WTC11 (cell line): ENCODE measurements around the gene MTERF4. TPM values are rescaled to one million over a fixed set of nuclear protein-coding genes. Genes with fewer than 3 reads are reported as not detected.

Experiments used
- ATAC-seq: fragments of 200-7000 bp; cut with Tn5 transposase; 2 replicates; pipeline ENCODE4 v1.10.0; 2021; ENCODE audit warnings: mild to moderate bottlenecking, moderate library complexity
- CTCF ChIA-PET: fragments of 300-600 bp; sonication (Branson Sonifier 250); formaldehyde crosslinking; loops from one replicate; lab custom pipeline; 2021; ENCODE audit warnings: antibody characterized with exemption; lab: Charles Lee
- POLR2A ChIA-PET: fragments of 350-600 bp; sonication (Branson Sonifier 250); formaldehyde crosslinking; loops from one replicate; lab custom pipeline; 2021; ENCODE audit warnings: antibody characterized with exemption; lab: Charles Lee
- DNase-seq: peaks from one replicate; pipeline ENCODE4 v3.0.0; 2021; ENCODE audit warnings: low spot score
- H3K27ac Mint-ChIP-seq: 2 replicates; pipeline ENCODE4 v1.8.0; 2021; ENCODE audit warnings: mixed read lengths
- H3K27me3 Mint-ChIP-seq: 2 replicates; pipeline ENCODE4 v1.8.0; 2021; ENCODE audit warnings: low read depth, mild to moderate bottlenecking, moderate library complexity, mixed read lengths
- H3K36me3 Mint-ChIP-seq: 2 replicates; pipeline ENCODE4 v1.8.0; 2021; ENCODE audit warnings: mixed read lengths
- H3K4me1 Mint-ChIP-seq: 2 replicates; pipeline ENCODE4 v1.8.0; 2022; ENCODE audit warnings: mixed read lengths
- H3K4me3 Mint-ChIP-seq: 2 replicates; pipeline ENCODE4 v1.8.0; 2021; ENCODE audit warnings: mild to moderate bottlenecking, moderate library complexity, mixed read lengths
- H3K9me3 Mint-ChIP-seq: 2 replicates; pipeline ENCODE4 v1.8.0; 2021; ENCODE audit warnings: mixed read lengths
- AR ChIP-seq: fragments of 250-450 bp; sonication (Bioruptor Pico); IDR thresholded peaks from 2 replicates; pipeline ENCODE4 v1.9.0; 2021; ENCODE audit warnings: mild to moderate bottlenecking
- ETV6 ChIP-seq: sonication (generic); formaldehyde crosslinking; IDR thresholded peaks from 2 replicates; pipeline ENCODE4 v1.8.1; 2022; ENCODE audit warnings: mild to moderate bottlenecking, missing genetic modification reagents
- FOXK1 ChIP-seq: sonication (generic); formaldehyde crosslinking; IDR thresholded peaks from 2 replicates; pipeline ENCODE4 v1.8.0; 2022; ENCODE audit warnings: mild to moderate bottlenecking, moderate library complexity, missing genetic modification reagents
- FOXP1 ChIP-seq: sonication (generic); formaldehyde crosslinking; IDR thresholded peaks from 2 replicates; pipeline ENCODE4 v1.8.0; 2022; ENCODE audit warnings: missing genetic modification reagents, mild to moderate bottlenecking, moderate library complexity, borderline replicate concordance
- JAZF1 ChIP-seq: fragments of 250-450 bp; sonication (Bioruptor Pico); IDR thresholded peaks from 2 replicates; pipeline ENCODE4 v1.9.0; 2021; ENCODE audit warnings: moderate library complexity, mild to moderate bottlenecking, inconsistent platforms
- NFYB ChIP-seq: sonication (generic); formaldehyde crosslinking; conservative IDR thresholded peaks from 2 replicates; pipeline ENCODE4 v1.8.0; 2022; ENCODE audit warnings: low read depth, missing genetic modification reagents
- PRDM15 ChIP-seq: sonication (generic); formaldehyde crosslinking; IDR thresholded peaks from 2 replicates; pipeline ENCODE4 v1.8.0; 2022; ENCODE audit warnings: missing genetic modification reagents
- PRRX2 ChIP-seq: fragments of 250-450 bp; sonication (Bioruptor Pico); IDR thresholded peaks from 2 replicates; pipeline ENCODE4 v1.8.0; 2021; ENCODE audit warnings: mild to moderate bottlenecking
- ZNF219 ChIP-seq: sonication (generic); formaldehyde crosslinking; IDR thresholded peaks from 2 replicates; pipeline ENCODE4 v1.8.0; 2023; ENCODE audit warnings: missing genetic modification reagents, mild to moderate bottlenecking, borderline replicate concordance
- ZNF281 ChIP-seq: sonication (generic); formaldehyde crosslinking; IDR thresholded peaks from 2 replicates; pipeline ENCODE4 v1.8.0; 2023; ENCODE audit warnings: mild to moderate bottlenecking, missing genetic modification reagents
- ZNF416 ChIP-seq: fragments of 250-450 bp; sonication (Bioruptor Pico); IDR thresholded peaks from 2 replicates; pipeline ENCODE4 v1.9.0; 2021; ENCODE audit warnings: mild to moderate bottlenecking, inconsistent platforms
- ZNF512 ChIP-seq: sonication (generic); formaldehyde crosslinking; IDR thresholded peaks from 2 replicates; pipeline ENCODE4 v1.8.1; 2022; ENCODE audit warnings: missing genetic modification reagents, borderline replicate concordance
- total RNA-seq: library from RNA; stranded (reverse); gene quantifications from 3 replicates; pipeline ENCODE4 v1.2.3, GENCODE V29; 2021
- TF ChIP-seq, protein P1 (sequence below): sonication (generic); formaldehyde crosslinking; IDR thresholded peaks from 2 replicates; pipeline ENCODE4 v1.8.1; 2022; ENCODE audit warnings: low read depth, missing genetic modification reagents, borderline replicate concordance
- TF ChIP-seq, protein P2 (sequence below): sonication (generic); formaldehyde crosslinking; IDR thresholded peaks from 2 replicates; pipeline ENCODE4 v1.8.1; 2023; ENCODE audit warnings: mild to moderate bottlenecking, moderate library complexity, missing genetic modification reagents
- TF ChIP-seq, protein P3 (sequence below): fragments of 250-450 bp; sonication (Bioruptor Pico); IDR thresholded peaks from 2 replicates; pipeline ENCODE4 v2.1.2; 2022; ENCODE audit warnings: mild to moderate bottlenecking, moderate library complexity
- TF ChIP-seq, protein P4 (sequence below): sonication (generic); formaldehyde crosslinking; conservative IDR thresholded peaks from 2 replicates; pipeline ENCODE4 v1.8.1; 2023; ENCODE audit warnings: mild to moderate bottlenecking, low read depth, missing genetic modification reagents, moderate library complexity

The MTERF4 gene
- total RNA-seq, 1 experiment from 2014 or later, result 23.3 TPM

- H3K9me3 Mint-ChIP-seq, result peaks cover 3% of the 10 kb centered on the region; the same call in 1 of the 2 replicates
- ChIA-PET POLR2A (no interaction called here), CTCF (no interaction called here)
- ATAC-seq, result no peak
- DNase-seq, result no peak
- TF ChIP-seq PRRX2 (CRISPR knock-in tag), result no peak
- TF ChIP-seq FOXP1 (CRISPR knock-in tag), result no peak
- TF ChIP-seq, protein P1, sequence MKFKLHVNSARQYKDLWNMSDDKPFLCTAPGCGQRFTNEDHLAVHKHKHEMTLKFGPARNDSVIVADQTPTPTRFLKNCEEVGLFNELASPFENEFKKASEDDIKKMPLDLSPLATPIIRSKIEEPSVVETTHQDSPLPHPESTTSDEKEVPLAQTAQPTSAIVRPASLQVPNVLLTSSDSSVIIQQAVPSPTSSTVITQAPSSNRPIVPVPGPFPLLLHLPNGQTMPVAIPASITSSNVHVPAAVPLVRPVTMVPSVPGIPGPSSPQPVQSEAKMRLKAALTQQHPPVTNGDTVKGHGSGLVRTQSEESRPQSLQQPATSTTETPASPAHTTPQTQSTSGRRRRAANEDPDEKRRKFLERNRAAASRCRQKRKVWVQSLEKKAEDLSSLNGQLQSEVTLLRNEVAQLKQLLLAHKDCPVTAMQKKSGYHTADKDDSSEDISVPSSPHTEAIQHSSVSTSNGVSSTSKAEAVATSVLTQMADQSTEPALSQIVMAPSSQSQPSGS (CRISPR knock-in tag), result no peak
- no peak for TF ChIP-seq ETV6 (CRISPR knock-in tag)
- TF ChIP-seq, protein P2, sequence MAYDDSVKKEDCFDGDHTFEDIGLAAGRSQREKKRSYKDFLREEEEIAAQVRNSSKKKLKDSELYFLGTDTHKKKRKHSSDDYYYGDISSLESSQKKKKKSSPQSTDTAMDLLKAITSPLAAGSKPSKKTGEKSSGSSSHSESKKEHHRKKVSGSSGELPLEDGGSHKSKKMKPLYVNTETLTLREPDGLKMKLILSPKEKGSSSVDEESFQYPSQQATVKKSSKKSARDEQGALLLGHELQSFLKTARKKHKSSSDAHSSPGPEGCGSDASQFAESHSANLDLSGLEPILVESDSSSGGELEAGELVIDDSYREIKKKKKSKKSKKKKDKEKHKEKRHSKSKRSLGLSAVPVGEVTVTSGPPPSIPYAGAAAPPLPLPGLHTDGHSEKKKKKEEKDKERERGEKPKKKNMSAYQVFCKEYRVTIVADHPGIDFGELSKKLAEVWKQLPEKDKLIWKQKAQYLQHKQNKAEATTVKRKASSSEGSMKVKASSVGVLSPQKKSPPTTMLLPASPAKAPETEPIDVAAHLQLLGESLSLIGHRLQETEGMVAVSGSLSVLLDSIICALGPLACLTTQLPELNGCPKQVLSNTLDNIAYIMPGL, result no peak
- TF ChIP-seq, protein P3, sequence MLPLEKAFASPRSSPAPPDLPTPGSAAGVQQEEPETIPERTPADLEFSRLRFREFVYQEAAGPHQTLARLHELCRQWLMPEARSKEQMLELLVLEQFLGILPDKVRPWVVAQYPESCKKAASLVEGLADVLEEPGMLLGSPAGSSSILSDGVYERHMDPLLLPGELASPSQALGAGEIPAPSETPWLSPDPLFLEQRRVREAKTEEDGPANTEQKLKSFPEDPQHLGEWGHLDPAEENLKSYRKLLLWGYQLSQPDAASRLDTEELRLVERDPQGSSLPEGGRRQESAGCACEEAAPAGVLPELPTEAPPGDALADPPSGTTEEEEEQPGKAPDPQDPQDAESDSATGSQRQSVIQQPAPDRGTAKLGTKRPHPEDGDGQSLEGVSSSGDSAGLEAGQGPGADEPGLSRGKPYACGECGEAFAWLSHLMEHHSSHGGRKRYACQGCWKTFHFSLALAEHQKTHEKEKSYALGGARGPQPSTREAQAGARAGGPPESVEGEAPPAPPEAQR, result no peak
- no peak for TF ChIP-seq ZNF219 (CRISPR knock-in tag)
- no peak for TF ChIP-seq PRDM15 (CRISPR knock-in tag)
- no peak for TF ChIP-seq JAZF1 (CRISPR knock-in tag)
- TF ChIP-seq, protein P4, sequence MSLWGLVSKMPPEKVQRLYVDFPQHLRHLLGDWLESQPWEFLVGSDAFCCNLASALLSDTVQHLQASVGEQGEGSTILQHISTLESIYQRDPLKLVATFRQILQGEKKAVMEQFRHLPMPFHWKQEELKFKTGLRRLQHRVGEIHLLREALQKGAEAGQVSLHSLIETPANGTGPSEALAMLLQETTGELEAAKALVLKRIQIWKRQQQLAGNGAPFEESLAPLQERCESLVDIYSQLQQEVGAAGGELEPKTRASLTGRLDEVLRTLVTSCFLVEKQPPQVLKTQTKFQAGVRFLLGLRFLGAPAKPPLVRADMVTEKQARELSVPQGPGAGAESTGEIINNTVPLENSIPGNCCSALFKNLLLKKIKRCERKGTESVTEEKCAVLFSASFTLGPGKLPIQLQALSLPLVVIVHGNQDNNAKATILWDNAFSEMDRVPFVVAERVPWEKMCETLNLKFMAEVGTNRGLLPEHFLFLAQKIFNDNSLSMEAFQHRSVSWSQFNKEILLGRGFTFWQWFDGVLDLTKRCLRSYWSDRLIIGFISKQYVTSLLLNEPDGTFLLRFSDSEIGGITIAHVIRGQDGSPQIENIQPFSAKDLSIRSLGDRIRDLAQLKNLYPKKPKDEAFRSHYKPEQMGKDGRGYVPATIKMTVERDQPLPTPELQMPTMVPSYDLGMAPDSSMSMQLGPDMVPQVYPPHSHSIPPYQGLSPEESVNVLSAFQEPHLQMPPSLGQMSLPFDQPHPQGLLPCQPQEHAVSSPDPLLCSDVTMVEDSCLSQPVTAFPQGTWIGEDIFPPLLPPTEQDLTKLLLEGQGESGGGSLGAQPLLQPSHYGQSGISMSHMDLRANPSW (CRISPR knock-in tag), result no peak
- TF ChIP-seq NFYB (CRISPR knock-in tag), result no peak
- H3K27ac Mint-ChIP-seq, result no peak overlapping the region
- no peaks in the 10 kb centered on the region for H3K4me1 Mint-ChIP-seq
- H3K36me3 Mint-ChIP-seq, result peaks cover 26% of the 10 kb centered on the region
- no peak overlapping the region for H3K4me3 Mint-ChIP-seq
- H3K27me3 Mint-ChIP-seq, result no peaks in the 10 kb centered on the region
These were observed 29.4 kb upstream of the MTERF4 start for GRCh38 chr2:241131531-241131930.

DNA sequence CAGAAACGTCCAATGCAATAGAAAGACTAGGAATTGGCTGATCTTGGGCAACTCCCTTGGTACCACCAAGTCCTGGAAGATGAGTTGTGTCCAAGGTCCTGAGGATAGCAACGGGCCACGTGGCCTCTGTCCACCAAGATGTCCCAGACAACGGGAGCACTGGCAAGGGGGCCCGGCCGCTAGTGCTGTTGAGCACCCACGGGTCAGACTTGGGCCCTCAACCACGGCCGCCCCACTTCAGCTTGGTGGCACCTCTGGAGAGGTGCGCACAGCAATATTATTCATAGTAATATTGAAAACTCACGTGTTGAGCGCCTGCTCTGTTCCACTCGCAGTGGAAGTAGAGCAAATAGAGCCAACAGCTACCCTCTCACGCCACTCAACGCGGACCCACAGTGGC, 28.2 kb upstream of the MTERF4 start:
- H3K9me3 Mint-ChIP-seq, result peaks cover 3% of the 10 kb centered on the region; the same call in 1 of the 2 replicates
- POLR2A ChIA-PET, result no interaction called here
- no peaks in the 10 kb centered on the region for H3K27me3 Mint-ChIP-seq
- ATAC-seq (no peak), DNase-seq (no peak)
- peaks cover 21% of the 10 kb centered on the region for H3K36me3 Mint-ChIP-seq
- no peak overlapping the region for H3K4me3 Mint-ChIP-seq
- H3K4me1 Mint-ChIP-seq, result no peaks in the 10 kb centered on the region
- CTCF ChIA-PET, result no interaction called here
- H3K27ac Mint-ChIP-seq, result no peak overlapping the region
- TF ChIP-seq FOXK1, result no peak
- TF ChIP-seq ZNF416, result no peak
- no peak for TF ChIP-seq ZNF281
- no peak for TF ChIP-seq AR (CRISPR knock-in tag)
- TF ChIP-seq ZNF512, result no peak
